Glomerular visceral epithelial cell (primary cell): ENCODE measurements around the gene ITPR2.
"Not testable (repeated sequence)": the region's sequence is repeated elsewhere in the genome, so short reads cannot be mapped to it uniquely, and the experiment has no call there.

ENCODE experiments used
- DNase-seq: peaks from one replicate; pipeline ENCODE4 v3.0.0-alpha.2; 2016; ENCODE audit errors: extremely low spot score

Gene ITPR2

DNA sequence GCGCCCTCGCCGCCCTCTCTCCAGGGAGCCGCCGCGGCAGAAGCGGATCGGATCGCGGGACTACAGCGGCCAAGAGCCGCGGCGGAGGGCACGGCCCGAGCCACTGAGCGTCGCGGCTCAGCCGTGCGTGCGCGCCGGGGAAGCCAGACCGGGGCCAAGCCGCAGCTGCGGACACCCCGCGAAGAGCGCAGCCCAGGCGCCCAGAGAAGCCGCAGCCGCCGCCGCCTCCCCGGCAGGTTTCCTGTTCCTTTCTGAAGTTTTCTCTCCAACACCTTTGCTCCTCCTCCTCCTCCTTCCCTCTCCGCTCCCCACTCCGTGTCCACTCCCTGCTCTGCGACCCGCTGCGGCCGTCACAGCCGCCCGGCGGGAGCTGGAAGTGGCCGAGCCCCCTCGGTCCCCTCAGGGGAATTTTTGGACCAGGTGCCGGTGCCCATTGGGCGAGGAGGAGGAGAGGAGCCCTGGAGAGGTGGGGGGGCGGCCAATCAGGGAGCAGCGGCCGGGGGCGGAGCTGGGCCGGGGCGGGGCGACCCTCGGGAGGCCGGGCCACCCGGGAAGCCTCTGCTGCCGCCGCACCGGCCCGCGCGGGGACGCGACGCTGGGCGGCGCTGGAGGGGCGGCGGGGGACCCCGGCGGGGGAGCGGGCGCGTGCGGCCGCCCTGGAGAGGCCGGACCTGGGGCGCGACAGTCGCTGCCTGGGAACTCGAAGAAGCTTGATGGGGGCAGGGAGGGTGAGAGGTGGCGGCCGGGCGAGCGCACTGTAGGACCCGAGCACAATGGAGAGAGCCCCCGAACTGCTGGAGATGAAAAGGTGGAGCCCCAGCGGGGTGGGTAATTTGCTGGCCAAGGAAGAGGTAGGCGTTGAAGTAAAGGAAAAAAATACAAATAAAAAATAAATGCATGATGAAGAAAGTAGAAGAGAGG is at the start of gene ITPR2:
Gene ITPR2, minus strand, starts transcription at position 373 of the 921 bp plus-strand sequence. CDS start 413 bp downstream, outside the sequence.
- peak; percentile 95 for DNase-seq

GRCh38 chr12:26880625-26881024 is 47.6 kb upstream of the ITPR2 start:
- DNase-seq, result no peak

DNA sequence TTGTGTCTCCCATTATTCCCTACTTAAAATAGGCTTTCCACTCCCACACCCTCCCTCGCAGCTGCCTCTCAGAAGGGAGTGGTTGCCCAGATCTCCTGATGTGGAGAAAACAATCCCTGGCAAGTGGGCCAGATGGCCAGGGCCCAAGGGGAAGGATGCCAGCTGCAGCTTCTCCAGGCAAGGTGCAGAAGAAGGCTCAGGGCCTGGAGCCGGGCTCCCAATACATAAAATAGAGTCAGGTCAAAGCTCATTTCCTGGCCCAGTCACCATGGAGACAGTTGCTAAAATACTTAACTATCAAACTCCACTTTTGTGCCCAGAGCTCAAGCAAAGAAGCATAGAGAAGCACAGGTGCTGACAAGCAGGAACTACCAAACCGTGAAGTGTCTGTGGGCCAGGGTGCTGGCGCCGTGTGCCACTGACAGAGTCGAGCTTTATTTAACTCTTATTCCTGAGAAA is 45.7 kb upstream of the ITPR2 start:
- peak; percentile 11 for DNase-seq

DNA sequence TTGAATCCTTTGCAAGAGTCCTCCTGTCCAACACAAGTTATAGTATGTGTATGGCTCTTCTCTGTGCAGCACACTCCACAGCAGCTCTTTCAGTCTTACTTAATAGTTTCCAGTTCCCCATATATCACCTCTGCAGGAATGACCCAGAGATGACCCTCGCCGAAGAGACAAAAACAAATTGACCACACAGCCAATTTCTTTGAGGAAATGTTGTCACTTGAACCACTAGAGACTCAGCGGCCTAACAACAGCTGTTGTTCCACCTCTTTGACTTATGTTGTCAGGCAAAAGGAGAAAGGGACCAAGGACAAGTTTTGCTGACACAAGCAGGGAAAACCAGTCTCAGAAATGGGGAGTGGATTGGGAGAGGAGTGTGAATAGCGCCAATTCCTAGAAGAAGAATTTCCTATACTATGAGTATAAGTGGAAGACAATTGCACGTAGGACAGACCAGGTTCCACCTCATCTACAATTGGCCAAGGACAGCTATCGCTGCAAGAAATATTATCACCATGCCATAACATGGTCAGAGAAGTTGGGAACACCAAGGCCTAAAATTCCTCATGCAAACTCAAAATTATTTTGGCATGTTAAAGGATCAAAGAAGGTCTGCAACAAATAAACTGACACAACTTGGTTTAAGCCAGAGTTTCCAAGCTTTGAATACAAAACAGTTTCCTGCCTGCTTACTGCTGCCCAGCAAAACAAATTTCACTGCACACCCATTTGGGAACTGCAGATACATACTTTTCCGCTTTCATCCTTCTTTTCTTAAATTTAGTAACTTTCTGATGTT is 41.7 kb upstream of the ITPR2 start:
- DNase-seq, result no peak

DNA sequence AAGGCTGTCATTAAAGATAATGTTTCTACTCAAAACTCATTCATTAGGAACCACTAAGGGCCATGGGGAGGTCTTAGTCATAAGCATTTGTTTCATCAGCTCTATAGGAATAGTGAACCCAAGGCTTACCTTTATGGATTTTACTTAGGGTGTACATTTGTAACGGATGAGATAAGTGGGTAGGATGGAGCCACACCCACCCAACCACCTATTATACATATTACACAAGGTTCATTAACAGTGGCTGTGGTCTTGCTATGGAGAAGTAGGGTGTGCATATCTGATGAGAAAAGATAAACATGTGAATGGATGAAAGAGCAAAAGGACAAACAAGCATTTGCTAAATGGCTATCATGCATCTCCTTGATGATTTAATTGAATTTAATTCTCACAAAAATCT is 39.6 kb upstream of the ITPR2 start:
- DNase-seq, result no peak

- DNase-seq, result no peak
These were observed 39.0 kb upstream of the ITPR2 start for GRCh38 chr12:26871985-26872384.

GRCh38 chr12:26870491-26871419 is 37.8 kb upstream of the ITPR2 start:
- no peak for DNase-seq

DNA sequence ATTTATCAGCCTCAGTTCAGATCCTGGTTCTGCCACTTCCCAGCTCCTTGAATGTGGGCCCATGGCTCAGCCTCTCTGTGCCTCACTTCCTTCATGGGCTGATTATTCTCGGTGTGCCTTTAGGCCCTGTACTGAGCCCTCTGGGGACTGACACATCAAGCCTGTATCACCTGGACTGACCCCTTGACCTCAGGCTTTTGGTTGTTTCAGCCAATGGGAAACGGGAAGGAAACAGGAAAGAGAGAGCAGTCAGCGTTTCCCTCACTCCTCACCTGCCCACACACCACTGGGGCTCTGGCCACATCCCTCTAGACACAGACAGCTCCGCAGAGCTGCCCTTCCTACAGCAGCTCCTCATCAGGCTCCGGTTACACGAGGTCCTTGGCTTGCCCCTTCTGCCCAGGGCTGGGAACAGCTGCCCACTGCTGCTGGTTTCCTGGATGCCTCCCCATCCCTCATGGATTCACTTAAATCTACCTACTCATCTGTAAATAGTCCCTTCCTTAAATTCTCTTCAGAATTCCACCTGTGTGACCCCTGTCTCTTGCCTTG is 37.0 kb upstream of the ITPR2 start:
- no peak for DNase-seq

- no peak for DNase-seq
These were observed 36.1 kb upstream of the ITPR2 start for GRCh38 chr12:26869104-26869494.

DNA sequence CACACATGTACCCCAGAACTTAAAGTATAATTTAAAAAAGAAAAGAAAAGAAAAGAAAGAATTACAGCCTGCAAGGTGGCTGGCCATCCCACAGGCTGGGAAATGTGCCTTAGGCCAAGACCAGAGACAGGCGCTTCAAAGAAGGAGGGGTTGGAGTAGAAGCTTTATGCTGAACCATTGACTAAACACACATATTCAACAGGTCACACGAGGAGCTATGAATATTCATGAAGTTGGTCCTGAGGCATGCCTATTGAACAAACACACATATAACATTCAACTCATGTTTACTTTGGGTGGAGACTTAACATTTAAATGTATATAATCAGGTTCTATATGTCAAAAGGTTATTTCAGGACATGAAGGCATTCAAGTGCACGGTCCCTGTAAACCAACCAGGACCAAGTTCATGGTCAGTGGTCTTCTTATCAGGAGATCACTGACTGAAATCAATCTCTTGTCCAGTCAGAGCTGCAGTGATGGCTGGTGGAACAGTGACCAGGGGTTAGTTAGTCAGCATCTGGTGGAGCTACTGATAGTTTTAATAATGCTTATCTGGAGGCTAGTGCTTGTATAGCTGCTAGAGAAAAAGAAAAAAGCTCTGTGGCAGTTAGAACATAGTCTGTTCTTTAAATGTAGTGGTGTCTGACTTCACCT is 35.6 kb upstream of the ITPR2 start:
- DNase-seq, result no peak

DNA sequence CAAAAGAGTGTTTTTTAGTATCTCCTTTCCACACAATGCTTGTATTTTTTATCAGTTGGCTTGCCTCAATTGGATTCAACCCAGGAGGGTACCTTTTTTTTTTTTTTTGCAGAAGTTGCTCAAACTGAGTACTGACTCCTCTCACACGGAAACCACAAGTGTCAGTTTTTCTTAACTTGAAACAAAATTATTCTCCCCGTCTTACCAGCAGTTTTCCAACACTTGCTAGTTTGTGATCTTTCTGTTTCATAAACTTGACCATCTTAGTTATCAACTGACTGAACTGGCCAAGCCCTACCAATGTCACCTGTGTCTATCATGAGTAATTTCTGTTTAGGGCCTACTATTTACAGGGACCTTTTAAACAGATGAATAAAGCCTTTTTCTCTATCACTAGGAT is 34.1 kb upstream of the ITPR2 start:
- no peak for DNase-seq

DNA sequence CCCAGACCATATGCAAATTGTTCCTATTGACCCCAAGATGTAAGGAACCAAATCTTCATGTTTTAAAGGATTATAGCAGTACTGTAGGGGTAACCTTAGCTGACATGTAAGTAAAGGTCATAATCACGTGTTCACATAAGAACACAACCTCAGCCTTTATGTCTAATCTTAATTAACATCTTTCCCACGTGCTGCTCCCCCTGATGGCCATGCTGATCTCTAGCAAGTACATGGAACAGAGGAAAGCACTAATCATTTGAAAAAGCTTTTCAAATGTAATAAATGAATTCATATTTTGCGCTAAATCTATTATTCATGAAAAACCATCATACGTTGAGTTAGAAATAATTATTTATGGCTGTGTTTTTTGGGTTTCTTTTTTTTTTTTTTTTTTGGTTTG is 30.5 kb upstream of the ITPR2 start:
- no peak for DNase-seq

DNA sequence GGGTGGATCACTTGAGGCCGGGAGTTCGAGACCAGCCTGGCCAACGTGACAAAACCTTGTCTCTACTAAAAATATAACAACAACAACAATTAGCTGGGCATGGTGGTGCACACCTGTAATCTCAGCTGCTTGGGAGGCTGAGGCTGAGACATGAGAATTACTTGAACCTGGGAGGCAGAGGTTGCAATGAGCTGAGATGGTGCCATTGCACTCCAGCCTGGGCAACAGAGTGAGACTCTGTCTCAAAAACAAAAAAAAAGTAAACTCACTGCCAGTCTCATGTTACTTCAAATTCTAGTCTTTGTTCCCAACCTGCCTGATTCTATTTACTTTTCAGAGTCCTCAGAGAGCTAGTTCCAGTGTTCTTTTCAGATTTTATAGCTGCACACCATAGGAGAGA is 29.8 kb upstream of the ITPR2 start:
- DNase-seq, result not testable (repeated sequence)

DNA sequence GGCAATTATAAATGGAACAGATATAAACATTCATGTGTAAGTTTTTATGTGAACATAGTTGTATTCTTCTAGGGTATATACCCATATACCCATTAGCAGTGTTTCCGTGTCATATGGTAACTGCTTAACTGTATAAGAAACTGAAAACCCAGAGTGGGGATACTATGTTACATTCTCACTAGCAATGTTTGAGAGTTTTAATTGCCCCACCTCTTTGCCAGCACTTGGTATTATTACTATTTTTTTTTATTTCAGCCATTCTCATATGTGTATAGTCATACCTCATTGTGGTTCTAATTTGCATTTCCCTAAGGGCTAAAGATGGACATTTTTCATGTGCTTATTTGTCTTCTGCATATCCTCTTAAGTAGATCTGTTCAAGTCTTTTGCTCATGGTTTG is 28.7 kb upstream of the ITPR2 start:
- no peak for DNase-seq

- DNase-seq, result no peak
These were observed 24.6 kb upstream of the ITPR2 start for GRCh38 chr12:26857465-26858176.

DNA sequence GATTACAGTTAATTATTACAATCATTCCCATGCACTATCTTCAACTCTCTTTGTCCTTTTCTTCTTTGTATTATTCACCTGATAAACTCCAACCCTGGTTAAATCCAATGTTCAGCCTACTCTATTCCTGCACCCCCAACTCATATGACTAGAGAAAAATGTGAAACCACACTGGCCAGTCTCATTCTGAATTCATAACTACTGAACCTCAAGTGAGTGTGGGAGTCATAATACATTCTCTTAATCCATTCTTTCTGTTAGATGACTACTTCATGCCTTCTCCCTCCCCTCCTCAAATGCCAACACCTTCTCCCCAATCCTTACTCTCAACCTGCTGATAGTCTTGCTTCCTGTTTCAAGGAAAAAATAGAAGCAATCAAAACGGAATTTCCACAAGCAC is 22.3 kb upstream of the ITPR2 start:
- no peak for DNase-seq

DNA sequence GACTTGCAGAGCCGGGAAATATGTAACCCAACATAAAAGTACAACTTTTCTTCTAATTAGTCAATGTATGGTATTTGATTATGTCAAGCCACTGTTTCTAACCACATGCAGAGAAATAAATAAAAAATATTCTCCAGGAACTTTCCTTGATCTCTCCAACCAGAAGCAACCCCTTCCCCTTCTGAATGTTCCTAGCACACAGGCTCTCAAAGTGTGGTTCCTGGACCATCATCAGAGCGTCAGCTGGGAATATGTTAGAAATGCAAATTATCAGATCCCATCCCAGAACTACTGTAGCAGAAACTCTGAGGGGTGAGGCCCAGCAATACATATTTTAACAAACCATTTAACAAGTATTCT is 21.0 kb upstream of the ITPR2 start:
- no peak for DNase-seq

- peak; percentile 58 for DNase-seq
These were observed 20.5 kb upstream of the ITPR2 start for GRCh38 chr12:26853303-26854030.

DNA sequence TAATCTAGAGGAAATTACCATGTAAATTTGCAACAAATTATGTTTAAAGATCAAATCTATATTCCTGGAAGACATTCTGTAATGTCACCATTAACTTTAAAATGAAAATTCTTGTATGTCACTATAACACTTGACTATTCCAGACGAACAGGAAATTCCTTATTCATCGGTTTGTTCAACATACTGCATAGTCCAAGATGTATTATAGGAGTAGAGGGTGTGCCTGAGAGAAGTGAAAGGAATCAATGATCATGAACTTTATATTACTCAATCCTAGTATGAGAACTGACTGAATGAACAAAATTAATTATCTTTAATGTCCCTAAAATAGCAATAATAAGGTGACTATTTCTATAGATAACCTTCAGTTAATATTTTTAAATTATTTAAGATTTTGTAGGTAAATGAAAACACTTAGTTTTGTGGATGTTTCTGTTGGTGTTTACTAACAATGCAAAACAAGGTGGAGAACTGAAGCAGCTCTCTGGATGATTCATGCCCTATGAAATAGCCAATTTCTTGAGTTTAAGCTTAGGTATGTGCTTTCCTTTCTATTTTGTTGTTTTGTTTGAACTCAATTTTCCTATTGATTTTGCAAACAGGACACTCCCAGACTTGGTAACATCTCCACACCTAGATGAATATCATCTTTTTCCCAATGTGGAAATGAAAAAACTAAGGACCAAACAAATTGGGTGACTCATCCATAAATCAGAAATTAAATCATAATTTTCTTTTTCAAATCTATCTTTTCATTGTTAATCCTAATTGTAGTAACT is 18.2 kb upstream of the ITPR2 start:
- no peak for DNase-seq
